Activated naive CD4-positive, alpha-beta T cell treated with anti-CD3 and anti-CD28 coated beads, Interleukin-2, amount 50 U/mL, for 16 hours (primary cell): Measurements from ENCODE around the gene LRRC3C.
"Not testable (repeated sequence)": the region's sequence is repeated elsewhere in the genome, so short reads cannot be mapped to it uniquely, and the experiment has no call there.

Source experiments
- DNase-seq: peaks from one replicate; pipeline ENCODE4 v3.0.0-alpha.2; 2020

LRRC3C gene

GRCh38 chr17:39924691-39925055 lies 2.9 kb upstream of the LRRC3C start:
- DNase-seq = no peak

- peak; percentile 33 for DNase-seq
These were observed 2.0 kb upstream of the LRRC3C start for GRCh38 chr17:39925282-39926134.

GRCh38 chr17:39926135-39926587 lies 1.4 kb upstream of the LRRC3C start:
- no peak for DNase-seq

DNA sequence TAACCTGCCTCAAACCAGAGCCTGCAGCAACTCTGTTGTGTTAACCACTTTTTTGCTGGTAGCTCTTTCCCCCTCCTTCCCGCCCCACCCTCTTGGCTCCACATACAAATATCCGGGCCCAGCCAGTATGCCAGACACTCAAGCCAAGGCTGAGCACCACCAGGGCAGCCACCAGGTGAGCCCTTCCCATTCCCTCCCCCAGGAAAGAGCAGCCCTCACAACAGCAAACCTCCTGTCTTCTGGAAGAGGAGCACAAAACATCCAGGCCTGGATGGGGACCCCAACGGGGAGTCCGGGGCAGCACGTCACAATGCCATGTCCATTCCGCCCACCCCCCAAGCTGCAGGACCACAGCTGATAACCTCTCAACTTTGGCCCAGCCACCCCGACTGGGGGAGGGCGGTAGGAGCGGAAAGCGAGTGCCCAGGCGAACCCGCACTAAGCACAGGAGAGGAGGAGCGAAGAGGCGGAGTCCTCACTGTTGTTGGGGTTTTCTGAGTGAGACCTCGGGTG lies 888 bp upstream of the LRRC3C start:
- peak; percentile 62 for DNase-seq

- DNase-seq = no peak
These were observed 661 bp downstream of the LRRC3C start for GRCh38 chr17:39927929-39928857.

DNA sequence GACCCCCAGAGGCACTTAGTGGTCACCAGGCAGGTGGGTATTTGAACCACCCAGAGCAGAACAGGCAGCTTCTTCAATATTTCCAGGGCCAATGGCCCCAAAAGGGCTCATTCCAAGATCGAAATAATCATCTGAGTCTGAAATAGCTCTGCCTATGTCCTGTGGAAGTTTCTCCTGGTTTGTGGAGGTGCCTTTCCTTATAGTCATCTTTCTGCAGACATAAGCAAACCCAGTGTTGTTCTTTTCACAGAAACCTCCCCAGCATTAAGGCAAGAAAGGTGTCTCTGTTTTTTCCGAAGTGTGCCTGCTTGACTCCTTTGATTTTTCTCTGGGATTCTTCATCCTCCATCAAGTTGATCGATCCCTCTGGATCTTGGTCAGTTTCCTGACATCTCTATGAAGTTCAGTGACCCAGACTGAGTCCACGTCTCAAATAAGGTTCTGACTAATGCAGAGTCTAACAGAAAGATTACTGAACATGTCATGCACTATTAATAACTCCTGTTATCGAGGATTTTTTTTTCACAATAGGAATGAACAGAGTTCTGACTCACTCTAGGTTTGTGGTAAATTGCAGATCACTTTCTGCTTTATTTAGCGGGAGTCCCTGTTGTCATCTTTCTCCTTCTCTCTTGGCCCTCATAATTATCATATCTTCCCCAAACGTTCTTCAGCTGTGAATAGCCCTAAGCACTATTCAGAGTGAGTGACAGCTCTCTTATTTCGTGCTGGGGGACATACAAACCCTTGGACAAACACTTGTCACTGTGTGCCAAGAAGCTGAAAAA lies 1.5 kb downstream of the LRRC3C start:
- DNase-seq = no peak

DNA sequence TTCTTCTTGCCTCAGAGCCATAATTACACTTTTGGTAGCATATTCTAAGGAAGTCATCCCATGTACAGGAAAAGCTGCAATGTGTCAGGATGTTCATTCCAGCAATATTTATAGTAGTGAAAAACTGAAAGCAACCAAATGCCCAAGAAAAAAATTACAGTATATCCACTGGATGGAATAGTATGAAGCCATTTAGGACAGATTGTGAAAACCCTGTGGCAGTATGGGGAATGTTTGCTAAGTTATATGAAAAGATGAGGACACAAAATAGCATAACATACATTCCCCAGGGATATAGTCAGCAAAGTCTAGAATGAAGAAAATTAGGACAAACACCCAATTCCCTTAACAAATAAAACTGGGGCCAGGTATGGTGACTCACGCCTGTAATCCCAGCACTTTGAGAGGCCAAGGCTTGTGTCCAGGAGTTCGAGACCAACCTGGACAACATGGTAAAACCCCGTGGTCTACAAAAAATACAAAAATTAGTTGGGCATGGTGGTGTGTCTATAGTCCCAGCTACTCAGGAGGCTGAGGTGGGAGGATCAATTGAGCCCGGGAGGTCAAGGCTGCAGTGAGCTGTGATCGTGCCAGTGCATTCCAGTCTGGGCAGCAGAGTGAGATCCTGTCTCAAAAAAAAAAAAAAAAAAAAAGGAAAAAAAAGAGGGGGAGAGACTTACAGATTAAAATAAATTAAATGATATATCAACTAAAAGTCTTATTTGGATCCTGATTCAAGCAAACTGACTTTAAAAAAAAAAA lies 2.3 kb downstream of the LRRC3C start:
- DNase-seq = no peak

GRCh38 chr17:39933912-39934311 lies 6.4 kb downstream of the LRRC3C start:
- no peak for DNase-seq

DNA sequence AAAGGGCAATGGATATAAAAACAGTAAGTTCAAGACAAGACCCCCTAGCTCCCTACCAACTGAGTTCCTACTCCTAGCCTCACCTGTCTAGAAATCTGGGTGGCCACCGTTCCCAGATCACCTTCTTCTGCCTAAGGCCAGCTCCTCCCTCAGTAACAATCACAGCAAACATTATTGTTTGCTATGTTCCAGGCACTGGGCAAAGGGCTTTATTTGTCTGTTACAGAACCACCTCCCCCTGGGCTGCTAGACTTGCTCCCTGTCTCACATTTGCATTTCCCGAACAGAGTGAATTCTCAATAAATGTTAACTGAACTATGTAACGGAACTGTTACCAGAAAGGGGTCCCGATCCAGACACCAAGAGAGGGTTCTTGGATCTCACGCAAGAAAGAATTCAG lies 6.8 kb downstream of the LRRC3C start:
- no peak for DNase-seq

GRCh38 chr17:39935909-39936308 lies 8.4 kb downstream of the LRRC3C start:
- no peak for DNase-seq

- no peak for DNase-seq
These were observed 9.9 kb downstream of the LRRC3C start for GRCh38 chr17:39937447-39937846.

- no peak for DNase-seq
These were observed 10.8 kb downstream of the LRRC3C start for GRCh38 chr17:39938140-39938869.

- DNase-seq = no peak
These were observed 11.6 kb downstream of the LRRC3C start for GRCh38 chr17:39939106-39939505.

- DNase-seq = peak; percentile 38
These were observed 12.3 kb downstream of the LRRC3C start for GRCh38 chr17:39939588-39940419.

GRCh38 chr17:39943702-39944392 lies 16.3 kb downstream of the LRRC3C start:
- DNase-seq = no peak

DNA sequence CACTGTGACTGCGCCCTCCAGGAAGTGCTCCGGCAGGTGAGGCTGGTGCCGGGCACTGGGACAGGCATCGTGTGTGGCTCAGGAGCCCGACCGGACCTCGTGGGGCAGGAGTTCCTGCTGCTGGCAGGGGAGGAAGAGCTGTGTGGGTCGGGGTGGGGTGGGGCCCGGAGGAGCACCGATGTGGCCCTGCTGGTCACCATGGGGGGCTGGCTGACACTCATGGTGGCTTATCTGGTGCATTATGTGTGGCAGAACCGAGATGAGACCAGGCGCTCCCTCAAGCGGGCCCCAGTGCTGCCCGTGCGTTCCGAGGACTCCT lies 16.8 kb downstream of the LRRC3C start:
- no peak for DNase-seq

DNA sequence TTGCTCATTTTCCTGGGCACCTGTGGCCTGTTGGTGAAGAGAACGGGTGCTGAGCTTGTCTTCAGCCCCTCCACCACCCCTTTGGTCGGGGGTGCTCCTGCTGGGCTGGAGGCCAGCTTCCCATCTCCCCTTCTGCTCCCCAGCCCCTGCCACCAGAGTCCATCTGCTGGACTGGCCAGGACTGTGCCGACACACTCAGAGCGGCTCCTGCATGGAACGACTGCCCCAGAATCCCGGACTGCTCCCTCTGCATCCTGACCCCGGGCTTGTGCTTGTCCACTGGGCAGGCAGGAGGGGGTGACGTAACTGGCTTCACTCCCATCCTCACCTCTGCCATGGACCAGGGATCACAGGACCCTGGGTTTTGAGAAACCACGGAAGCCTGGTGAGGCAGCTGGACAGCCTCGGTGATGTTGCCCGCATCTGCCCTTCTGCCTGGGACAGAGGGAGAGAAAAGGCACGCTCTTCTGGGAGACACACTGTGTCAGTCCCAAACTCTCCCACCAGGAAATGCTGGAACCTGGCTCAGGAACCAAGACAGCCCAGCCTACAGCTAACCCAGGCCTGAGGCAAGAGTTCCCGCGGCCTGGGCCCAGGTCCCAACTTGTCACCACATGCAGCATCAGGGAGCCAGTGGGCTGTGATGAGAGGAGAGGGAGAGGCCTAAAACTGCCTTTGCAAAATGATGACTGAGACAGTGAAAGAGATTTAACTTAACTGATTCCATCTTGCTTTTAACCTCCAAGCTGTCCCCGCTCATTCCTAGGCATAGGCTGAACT lies 19.2 kb downstream of the LRRC3C start:
- no peak for DNase-seq

- not testable (repeated sequence) for DNase-seq
These were observed 20.9 kb downstream of the LRRC3C start for GRCh38 chr17:39948489-39948828.

- DNase-seq = no peak
These were observed 21.5 kb downstream of the LRRC3C start for GRCh38 chr17:39949028-39949427.
